RPMI7951 (cell line): Measurements from ENCODE around the gene HBM. TPM values are rescaled to one million over a fixed set of nuclear protein-coding genes. Genes with fewer than 3 reads are reported as not detected.
"Not testable (repeated sequence)": the region's sequence is repeated elsewhere in the genome, so short reads cannot be mapped to it uniquely, and the experiment has no call there.

Experiments used
- DNase-seq: peaks from one replicate; pipeline ENCODE4 v3.0.0-alpha.2; 2012; ENCODE audit warnings: low read depth
- total RNA-seq: library from RNA; depleted of rRNA; stranded (reverse); fragments of >200 nt; shearing (Covaris generic); gene quantifications from 2 replicates; pipeline ENCODE4 v1.2.3, GENCODE V29; 2014; rRNA removed

HBM gene
- total RNA-seq, result not detected in 2 replicates

GRCh38 chr16:165539-166374 is at the start of gene HBM:
HBM (plus strand) TSS chr16:165978; CDS start chr16:165998, 20 bp downstream.
- DNase-seq, result no peak

- DNase-seq, result no peak
Observed at GRCh38 chr16:116015-116414, 49.8 kb upstream of the HBM start.

- peak; percentile 37 for DNase-seq
Observed at GRCh38 chr16:117379-118365, 48.1 kb upstream of the HBM start.

GRCh38 chr16:118857-119256 is 46.9 kb upstream of the HBM start:
- no peak for DNase-seq

- no peak for DNase-seq
Observed at GRCh38 chr16:119295-119694, 46.5 kb upstream of the HBM start.

GRCh38 chr16:119835-120491 is 45.8 kb upstream of the HBM start:
- no peak for DNase-seq

GRCh38 chr16:120756-121155 is 45.0 kb upstream of the HBM start:
- no peak for DNase-seq

- no peak for DNase-seq
Observed at GRCh38 chr16:122361-122760, 43.4 kb upstream of the HBM start.

- DNase-seq, result not testable (repeated sequence)
Observed at GRCh38 chr16:123558-124350, 42.0 kb upstream of the HBM start.

GRCh38 chr16:125011-125410 is 40.8 kb upstream of the HBM start:
- no peak for DNase-seq

GRCh38 chr16:129075-129474 is 36.7 kb upstream of the HBM start:
- no peak for DNase-seq

- DNase-seq, result no peak
Observed at GRCh38 chr16:130533-131173, 35.1 kb upstream of the HBM start.

GRCh38 chr16:132120-132519 is 33.7 kb upstream of the HBM start:
- no peak for DNase-seq

GRCh38 chr16:133716-134115 is 32.1 kb upstream of the HBM start:
- no peak for DNase-seq

- DNase-seq, result no peak
Observed at GRCh38 chr16:138049-138417, 27.7 kb upstream of the HBM start.

- no peak for DNase-seq
Observed at GRCh38 chr16:140175-140857, 25.5 kb upstream of the HBM start.

- DNase-seq, result no peak
Observed at GRCh38 chr16:142405-142967, 23.3 kb upstream of the HBM start.

- no peak for DNase-seq
Observed at GRCh38 chr16:143047-143446, 22.7 kb upstream of the HBM start.

GRCh38 chr16:143456-143855 is 22.3 kb upstream of the HBM start:
- no peak for DNase-seq

- no peak for DNase-seq
Observed at GRCh38 chr16:144797-145252, 21.0 kb upstream of the HBM start.
